ENCODE data around the gene ZNF70. TPM values are rescaled to one million over a fixed set of nuclear protein-coding genes. Genes with fewer than 3 reads are reported as not detected.

The ZNF70 gene
- polyA plus RNA-seq, 1 of the 3 experiments (the other 2 are of a cell fraction): 0.77 TPM

DNA sequence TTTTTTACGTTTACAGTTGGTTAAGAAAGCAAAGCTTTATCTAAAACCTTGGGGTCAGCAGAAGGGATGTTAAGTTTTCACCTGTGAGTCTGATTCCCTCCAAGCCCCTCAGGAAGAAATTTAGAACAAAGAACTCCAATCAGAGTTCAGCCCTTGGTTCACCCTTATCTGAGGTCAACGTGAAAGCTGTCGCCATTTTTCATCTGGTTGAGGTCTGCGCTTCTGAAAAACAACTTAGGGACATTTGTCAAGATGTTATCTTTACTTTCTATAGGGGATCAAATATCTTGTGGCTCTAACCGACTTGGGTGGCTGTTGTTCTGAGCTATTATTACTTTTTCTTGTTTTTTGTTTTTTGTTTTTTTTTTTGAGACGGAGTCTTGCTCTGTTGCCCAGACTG lies 30.1 kb downstream of the ZNF70 start (continued):
- no peak for TF ChIP-seq MXI1 (IDR thresholded peaks at IDR 0.05; ENCODE audit: low read depth, low read length)
- TF ChIP-seq RFX5 (IDR thresholded peaks at IDR 0.05; ENCODE audit: low read length): no peak
- no peak for TF ChIP-seq GABPA (IDR thresholded peaks at IDR 0.05; ENCODE audit: low read depth)
- no peak for TF ChIP-seq NFIC (IDR thresholded peaks at IDR 0.05; ENCODE audit: borderline replicate concordance)
- TF ChIP-seq, protein P1, sequence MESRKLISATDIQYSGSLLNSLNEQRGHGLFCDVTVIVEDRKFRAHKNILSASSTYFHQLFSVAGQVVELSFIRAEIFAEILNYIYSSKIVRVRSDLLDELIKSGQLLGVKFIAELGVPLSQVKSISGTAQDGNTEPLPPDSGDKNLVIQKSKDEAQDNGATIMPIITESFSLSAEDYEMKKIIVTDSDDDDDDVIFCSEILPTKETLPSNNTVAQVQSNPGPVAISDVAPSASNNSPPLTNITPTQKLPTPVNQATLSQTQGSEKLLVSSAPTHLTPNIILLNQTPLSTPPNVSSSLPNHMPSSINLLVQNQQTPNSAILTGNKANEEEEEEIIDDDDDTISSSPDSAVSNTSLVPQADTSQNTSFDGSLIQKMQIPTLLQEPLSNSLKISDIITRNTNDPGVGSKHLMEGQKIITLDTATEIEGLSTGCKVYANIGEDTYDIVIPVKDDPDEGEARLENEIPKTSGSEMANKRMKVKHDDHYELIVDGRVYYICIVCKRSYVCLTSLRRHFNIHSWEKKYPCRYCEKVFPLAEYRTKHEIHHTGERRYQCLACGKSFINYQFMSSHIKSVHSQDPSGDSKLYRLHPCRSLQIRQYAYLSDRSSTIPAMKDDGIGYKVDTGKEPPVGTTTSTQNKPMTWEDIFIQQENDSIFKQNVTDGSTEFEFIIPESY (IDR thresholded peaks at IDR 0.05; ENCODE audit: borderline replicate concordance, low read depth): no peak
- TF ChIP-seq EZH2phosphoT487 (IDR thresholded peaks at IDR 0.05; ENCODE audit: borderline replicate concordance, low read depth): no peak

- H3K4me2 ChIP-seq: no peak overlapping the region
- no peaks in the 10 kb centered on the region for H3F3A ChIP-seq (replicated peaks; ENCODE audit: insufficient read depth)
- peaks cover 17% of the 10 kb centered on the region for H3K79me2 ChIP-seq (ENCODE audit: insufficient read depth)
- H3K36me3 ChIP-seq (replicated peaks in 1 of 2; ENCODE audit: control insufficient read depth in 1 of 2, insufficient read depth in 2 of 2, low read length in 1 of 2): peaks cover 2% of the 10 kb centered on the region in 2 experiments
- no peaks in the 10 kb centered on the region for H4K20me1 ChIP-seq (ENCODE audit: insufficient read depth)
- no peak overlapping the region for H3K27ac ChIP-seq (ENCODE audit: low read depth in 2 of 2, low read length in 1 of 2)
- H3K4me3 ChIP-seq (ENCODE audit: low read depth in 2 of 2, low read length in 1 of 2): no peak overlapping the region
- peaks cover 0 to 6% of the 10 kb centered on the region in 2 experiments; a peak in 1 of 4 replicates for H3K4me1 ChIP-seq (ENCODE audit: control insufficient read depth in 1 of 2, insufficient read depth in 2 of 2, low read depth in 1 of 2, low read length in 1 of 2)
- H3K9me3 ChIP-seq: no peaks in the 10 kb centered on the region
- DNase-seq: no peak
- no peak overlapping the region for H2AFZ ChIP-seq (ENCODE audit: low read depth)
- ChIA-PET CTCF (interaction anchor here (0.7 to 2.2 kb wide), 2 partner anchors 131 to 361 kb away, joined by 3 to 7 read pairs; no protein-coding TSS in a partner anchor), POLR2A (interaction anchor here (0.7 kb wide), 1 partner anchor 102 kb away, joined by 5 read pairs; no protein-coding TSS in a partner anchor)
- H3K9ac ChIP-seq: no peak overlapping the region
- 89% methylated on average over 17 of the region's 17 CpGs for WGBS (ENCODE audit: low lambda C conversion rate)
- H3K9me2 ChIP-seq: no peaks in the 10 kb centered on the region
- H3K27me3 ChIP-seq (ENCODE audit: insufficient read depth): no peaks in the 10 kb centered on the region
- TF ChIP-seq NFIC (IDR thresholded peaks at IDR 0.05; ENCODE audit: borderline replicate concordance): 0 out of 2 replicates have a peak, but pooled peaks have one; percentile 10
- TF ChIP-seq TEAD4 (IDR thresholded peaks at IDR 0.05; ENCODE audit: borderline replicate concordance, insufficient read depth): no peak
- TF ChIP-seq FOSL2 (IDR thresholded peaks at IDR 0.05; ENCODE audit: borderline replicate concordance, low read depth): no peak
Observed at GRCh38 chr22:23718371-23719165, 32.3 kb downstream of the ZNF70 start.

DNA sequence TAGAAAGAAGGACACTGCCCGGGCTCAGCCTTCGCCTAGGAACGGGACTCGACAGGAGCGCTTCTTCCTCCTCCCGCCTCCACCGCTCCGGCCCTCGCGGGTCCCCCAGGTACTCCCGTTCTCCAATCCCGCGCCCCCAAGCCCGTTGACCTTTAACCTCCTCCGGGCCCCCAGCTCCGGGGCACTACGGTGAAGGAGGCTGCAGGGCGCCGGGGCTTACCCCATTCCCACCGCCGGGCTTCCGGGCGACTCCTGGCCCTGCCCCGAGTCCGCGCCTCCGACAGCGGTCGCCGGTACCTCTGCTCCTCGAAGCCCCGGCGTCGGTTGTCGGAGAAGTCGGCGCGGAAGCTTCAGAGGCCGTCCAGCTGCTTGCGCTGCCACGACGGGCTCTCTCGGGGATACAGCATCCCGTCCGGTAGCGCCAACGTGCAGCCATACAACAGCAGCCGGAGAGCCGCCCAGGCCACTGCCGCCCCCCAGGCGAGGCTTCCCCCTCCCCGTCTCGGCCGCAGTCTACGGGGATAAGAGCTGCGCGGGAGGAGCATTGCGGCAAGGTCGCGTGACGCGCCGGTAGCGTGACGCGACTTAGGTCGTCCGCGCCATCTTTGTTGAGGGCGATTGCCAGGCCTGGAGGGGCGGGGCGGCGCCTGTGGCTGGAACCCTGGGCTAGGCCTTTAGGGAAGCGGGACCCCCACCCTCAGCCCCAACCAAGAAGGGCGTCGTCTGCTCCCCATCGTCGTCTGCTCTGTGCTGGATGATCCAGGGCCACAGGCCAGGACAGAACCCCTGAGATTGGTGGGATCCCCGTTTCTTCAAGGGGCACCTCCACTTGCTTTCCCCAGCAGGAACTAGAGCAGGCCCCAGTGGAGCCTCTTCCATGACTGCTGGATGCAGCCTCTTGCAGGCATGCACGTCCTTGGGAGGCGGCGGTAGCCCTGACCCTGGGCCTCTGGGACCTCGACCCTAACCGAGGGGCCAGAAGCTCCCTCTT lies 33.8 kb downstream of the ZNF70 start:
- Histone ChIP-seq H3K4me3 (ENCODE audit: low read depth in 2 of 2, low read length in 1 of 2) (peak overlapping the region; percentile 65 to 84), H3K27ac (ENCODE audit: low read depth in 2 of 2, low read length in 1 of 2) (peak overlapping the region; percentile 45 to 46; a peak in 2 of 4 replicates), H3K9ac (peak overlapping the region; percentile 84), H3K4me1 (ENCODE audit: control insufficient read depth in 1 of 2, insufficient read depth in 2 of 2, low read depth in 1 of 2, low read length in 1 of 2) (peaks cover 0 to 6% of the 10 kb centered on the region in 2 experiments; a peak in 1 of 4 replicates), H3K4me2 (peak overlapping the region; percentile 86), H3K36me3 (replicated peaks in 1 of 2; ENCODE audit: control insufficient read depth in 1 of 2, insufficient read depth in 2 of 2, low read length in 1 of 2) (peaks cover 6 to 7% of the 10 kb centered on the region in 2 experiments), H2AFZ (ENCODE audit: low read depth) (peak overlapping the region; percentile 96), H4K20me1 (ENCODE audit: insufficient read depth) (no peaks in the 10 kb centered on the region), H3K79me2 (ENCODE audit: insufficient read depth) (peaks cover 17% of the 10 kb centered on the region), H3K9me2 (no peaks in the 10 kb centered on the region), H3K9me3 (no peaks in the 10 kb centered on the region), H3F3A (replicated peaks; ENCODE audit: insufficient read depth) (no peaks in the 10 kb centered on the region), H3K27me3 (ENCODE audit: insufficient read depth) (no peaks in the 10 kb centered on the region)
- CTCF ChIA-PET: interaction anchor here (1.0 to 2.2 kb wide), 4 partner anchors 14 to 132 kb away, joined by 5 to 11 read pairs (median 6); partner anchors contain the start of gene CHCHD10
- POLR2A ChIA-PET: no interaction called here
- WGBS (ENCODE audit: low lambda C conversion rate): 6% methylated on average over 22 of the region's 84 CpGs
- DNase-seq: peak; percentile 96
- TF ChIP-seq YY1 (IDR thresholded peaks at IDR 0.05; ENCODE audit: low read depth) (peak; percentile 99), TAF1 (IDR thresholded peaks at IDR 0.05; ENCODE audit: borderline replicate concordance, low read depth, low read length) (no peak), MAX (IDR thresholded peaks at IDR 0.05; ENCODE audit: low read depth) (peak; percentile 83; the same call in 1 of the 2 replicates), FOXM1 (IDR thresholded peaks at IDR 0.05; ENCODE audit: low read depth) (no peak), ELF1 (IDR thresholded peaks at IDR 0.05) (0 out of 2 replicates have a peak, but pooled peaks have one; percentile 37), CTCF (IDR thresholded peaks at IDR 0.05) (no peak)
- TF ChIP-seq, protein P2, sequence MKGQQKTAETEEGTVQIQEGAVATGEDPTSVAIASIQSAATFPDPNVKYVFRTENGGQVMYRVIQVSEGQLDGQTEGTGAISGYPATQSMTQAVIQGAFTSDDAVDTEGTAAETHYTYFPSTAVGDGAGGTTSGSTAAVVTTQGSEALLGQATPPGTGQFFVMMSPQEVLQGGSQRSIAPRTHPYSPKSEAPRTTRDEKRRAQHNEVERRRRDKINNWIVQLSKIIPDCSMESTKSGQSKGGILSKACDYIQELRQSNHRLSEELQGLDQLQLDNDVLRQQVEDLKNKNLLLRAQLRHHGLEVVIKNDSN (IDR thresholded peaks at IDR 0.05; ENCODE audit: borderline replicate concordance, low read depth): peak; percentile 94
